Measurements from ENCODE around the gene GLIS1. TPM values are rescaled to one million over a fixed set of nuclear protein-coding genes. Genes with fewer than 3 reads are reported as not detected.

The GLIS1 gene
- total RNA-seq, 1 donor from 2014 or later, result 2.5 TPM

DNA sequence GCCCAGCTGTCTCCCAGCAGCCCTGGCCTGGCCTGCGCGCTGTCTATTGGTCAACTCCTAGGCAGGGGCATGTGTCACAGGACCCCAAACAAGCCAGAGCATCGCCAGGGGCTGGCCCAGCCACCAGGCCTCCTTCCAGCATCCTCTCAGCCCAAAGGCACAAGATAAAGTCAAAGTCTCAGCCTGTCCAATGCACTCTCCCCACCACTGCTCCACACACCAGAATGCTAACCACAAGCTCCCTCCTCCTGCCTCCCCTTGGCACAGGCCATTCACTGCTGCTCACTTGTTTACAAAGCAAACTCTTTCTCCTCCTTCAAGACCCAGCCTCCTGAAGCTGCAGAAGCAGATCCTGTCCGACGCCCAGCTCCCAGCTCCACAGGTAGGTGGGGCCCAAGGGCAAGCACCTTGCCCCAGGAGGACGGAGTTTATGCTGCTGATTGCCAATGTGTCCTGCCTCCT lies 146.4 kb downstream of the GLIS1 start:
- DNase-seq (ENCODE audit: low read depth), result no peak
- TF ChIP-seq, protein P1, sequence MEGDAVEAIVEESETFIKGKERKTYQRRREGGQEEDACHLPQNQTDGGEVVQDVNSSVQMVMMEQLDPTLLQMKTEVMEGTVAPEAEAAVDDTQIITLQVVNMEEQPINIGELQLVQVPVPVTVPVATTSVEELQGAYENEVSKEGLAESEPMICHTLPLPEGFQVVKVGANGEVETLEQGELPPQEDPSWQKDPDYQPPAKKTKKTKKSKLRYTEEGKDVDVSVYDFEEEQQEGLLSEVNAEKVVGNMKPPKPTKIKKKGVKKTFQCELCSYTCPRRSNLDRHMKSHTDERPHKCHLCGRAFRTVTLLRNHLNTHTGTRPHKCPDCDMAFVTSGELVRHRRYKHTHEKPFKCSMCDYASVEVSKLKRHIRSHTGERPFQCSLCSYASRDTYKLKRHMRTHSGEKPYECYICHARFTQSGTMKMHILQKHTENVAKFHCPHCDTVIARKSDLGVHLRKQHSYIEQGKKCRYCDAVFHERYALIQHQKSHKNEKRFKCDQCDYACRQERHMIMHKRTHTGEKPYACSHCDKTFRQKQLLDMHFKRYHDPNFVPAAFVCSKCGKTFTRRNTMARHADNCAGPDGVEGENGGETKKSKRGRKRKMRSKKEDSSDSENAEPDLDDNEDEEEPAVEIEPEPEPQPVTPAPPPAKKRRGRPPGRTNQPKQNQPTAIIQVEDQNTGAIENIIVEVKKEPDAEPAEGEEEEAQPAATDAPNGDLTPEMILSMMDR (conservative IDR thresholded peaks at IDR 0.05; ENCODE audit: low read depth, low read length), result peak; percentile 19
- no peak overlapping the region for H3K4me3 ChIP-seq (ENCODE audit: low read depth, low read length)

DNA sequence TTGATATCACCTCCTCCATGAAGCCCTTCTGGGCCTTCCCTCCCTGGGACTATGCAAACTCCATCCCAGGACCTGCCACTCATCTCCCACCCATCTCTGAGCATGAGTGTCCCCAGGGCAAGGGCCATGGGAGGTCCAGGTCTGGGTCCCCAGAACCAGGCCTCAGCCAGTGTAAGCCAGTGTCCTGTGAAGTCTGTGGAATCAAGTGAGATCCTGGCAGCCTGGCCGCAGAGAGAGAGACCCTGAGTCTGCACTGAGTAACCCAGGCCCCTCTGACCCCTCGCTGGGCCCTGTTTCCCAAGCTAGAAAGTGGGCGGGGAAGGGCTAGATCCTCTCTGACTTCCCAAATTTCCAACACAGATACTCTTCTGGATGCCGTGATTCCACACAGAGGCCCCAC lies 147.0 kb downstream of the GLIS1 start:
- TF ChIP-seq, protein P1 (conservative IDR thresholded peaks at IDR 0.05; ENCODE audit: low read depth, low read length), result no peak
- H3K4me3 ChIP-seq (ENCODE audit: low read depth, low read length), result no peak overlapping the region

DNA sequence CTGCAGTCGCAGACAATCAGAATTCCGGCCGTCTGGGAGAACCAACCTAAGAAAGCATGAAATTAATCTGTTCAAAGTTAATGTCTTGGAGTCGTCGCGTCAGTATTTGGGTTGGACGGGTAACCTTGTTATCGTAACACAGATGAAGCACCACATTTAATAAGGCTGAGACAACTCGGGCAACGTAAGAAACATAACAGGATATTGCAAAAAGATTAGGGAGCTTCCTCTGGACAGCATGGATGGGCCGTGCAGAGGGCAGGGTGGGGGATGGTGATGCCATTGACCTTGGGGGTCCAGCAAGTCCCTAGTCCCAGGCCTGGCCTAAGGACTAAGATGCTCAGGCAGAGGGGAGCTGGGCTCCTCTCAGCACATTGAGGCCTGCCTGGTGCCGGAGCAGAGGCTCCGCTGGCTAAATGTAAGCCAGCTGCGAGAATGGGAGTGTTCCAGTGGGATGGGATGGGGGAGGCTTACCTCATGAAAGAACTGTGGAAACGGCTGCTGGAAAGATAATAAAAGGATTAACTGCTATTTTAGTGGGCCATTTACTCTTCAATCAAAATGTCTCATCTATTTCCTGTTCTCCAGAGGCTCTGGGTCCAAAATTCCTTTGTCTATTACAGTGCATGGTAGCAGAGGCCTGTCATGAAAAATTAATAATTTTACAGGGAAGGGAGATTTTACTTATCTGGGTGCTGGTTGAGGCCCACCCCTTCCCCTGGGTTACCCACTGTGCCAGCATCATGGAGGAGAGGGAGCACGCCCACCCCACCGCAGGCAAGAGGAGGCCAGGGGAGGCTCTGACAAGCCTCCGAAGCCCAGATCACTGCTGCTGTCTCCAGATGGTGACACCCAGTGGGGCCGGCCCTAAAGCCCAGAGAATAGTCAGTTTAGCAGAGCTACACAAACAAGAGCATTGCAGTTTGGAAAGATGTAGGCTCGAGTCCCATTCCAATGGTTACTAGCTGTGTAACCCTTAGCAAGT lies 148.1 kb downstream of the GLIS1 start:
- no peak overlapping the region for H3K4me3 ChIP-seq (ENCODE audit: low read depth, low read length)
- DNase-seq (ENCODE audit: low read depth), result no peak
- TF ChIP-seq, protein P1 (conservative IDR thresholded peaks at IDR 0.05; ENCODE audit: low read depth, low read length), result no peak

More for the DNA sequence above, 147.0 kb downstream of the GLIS1 start:
- DNase-seq (ENCODE audit: low read depth), result no peak

DNA sequence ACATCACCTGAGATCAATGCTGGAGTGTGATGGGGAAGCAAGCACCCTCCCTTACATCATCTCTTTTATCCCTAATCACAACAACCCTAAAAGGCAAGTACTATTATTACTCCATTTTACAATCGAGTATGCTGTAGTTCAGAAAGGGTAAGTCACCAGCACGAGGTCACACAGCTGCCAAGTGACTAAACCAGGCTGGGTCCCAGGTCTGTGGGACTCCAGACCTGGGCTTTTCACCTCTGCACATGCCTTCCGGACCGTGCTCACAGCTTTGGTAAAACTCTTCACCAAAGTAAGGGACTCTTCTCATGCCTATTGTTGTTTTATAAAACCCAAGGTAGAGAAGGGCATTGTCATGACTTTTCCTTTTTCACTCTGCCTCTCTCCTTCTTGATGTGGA lies 148.9 kb downstream of the GLIS1 start:
- H3K4me3 ChIP-seq (ENCODE audit: low read depth, low read length), result no peak overlapping the region
- no peak for DNase-seq (ENCODE audit: low read depth)

DNA sequence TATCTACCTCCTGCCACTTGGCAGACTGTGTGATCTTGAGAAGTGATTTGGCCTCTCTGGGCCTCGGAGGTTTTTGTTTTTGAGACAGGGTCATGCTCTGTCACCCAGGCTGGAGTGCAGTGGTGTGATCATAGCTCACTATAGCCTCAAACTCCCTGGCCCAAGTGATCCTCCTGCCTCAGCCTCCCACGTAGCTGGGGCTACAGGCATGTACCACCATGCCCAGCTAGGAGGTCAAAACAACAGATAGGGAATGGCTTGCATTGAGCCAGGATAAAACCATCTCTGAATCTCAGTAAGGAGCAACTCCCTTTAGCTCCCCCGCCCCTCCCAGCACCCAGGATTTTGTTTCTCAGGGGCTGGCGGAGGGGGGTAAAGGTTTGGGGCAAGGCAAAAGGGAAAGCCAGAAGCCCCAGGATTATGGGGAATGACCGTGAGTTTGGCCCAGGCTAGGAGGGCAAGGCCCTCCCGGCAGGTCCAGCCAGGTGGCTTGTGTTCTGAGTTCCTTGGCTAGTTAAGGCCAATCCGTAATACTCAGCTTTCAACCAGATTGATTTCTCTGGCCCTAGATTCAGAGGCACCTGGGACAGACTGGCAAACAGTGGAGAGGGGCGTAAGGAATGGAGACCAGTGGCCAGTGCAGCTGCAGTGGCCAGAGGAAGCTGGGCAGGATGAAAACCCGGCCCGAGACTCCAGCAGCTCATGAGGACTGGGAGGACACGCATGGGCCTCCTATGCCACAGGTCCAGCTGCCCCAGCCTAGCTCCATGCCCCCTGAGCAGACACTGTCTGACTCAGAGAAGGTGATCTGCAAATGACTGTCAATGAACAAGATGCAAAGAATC lies 149.7 kb downstream of the GLIS1 start:
- H3K4me3 ChIP-seq (ENCODE audit: low read depth, low read length), result no peak overlapping the region
- DNase-seq (ENCODE audit: low read depth), result no peak
- TF ChIP-seq, protein P1 (conservative IDR thresholded peaks at IDR 0.05; ENCODE audit: low read depth, low read length), result no peak

More for the DNA sequence above, 148.9 kb downstream of the GLIS1 start:
- TF ChIP-seq, protein P1 (conservative IDR thresholded peaks at IDR 0.05; ENCODE audit: low read depth, low read length), result no peak

DNA sequence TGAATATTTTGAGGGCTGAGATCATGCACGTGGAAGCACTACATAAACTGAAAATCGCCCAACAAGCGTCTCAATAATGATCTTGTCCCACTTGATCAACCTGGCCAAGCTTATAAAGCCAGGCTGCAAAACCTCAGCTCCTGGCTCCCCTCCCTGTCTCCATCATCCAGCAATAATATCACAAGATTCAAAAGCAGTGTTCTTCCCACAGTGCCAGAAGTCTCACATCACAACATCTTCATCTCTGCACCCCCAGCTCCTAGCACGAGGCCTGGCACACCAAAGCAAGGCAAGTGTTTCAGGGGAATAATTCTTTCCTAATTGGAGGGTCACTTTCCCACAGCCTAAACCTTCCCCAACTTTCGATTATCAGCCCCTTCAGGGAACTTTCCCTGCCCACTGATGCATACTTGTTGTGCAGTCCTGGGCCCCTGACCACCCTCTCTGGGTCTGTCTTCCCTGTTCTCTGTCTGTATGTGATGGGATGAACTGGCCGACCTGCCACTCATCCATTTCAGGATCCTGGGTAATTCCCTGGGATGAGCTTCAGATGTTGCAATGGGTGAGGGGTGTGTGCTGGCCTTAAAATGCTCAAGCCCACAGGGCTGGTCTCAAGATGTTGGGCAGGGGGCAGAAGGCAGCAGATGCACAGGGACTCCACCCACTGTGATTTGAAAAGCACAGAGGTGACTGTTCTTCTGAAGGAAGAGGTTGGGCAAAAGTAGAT lies 150.7 kb downstream of the GLIS1 start:
- TF ChIP-seq, protein P1 (conservative IDR thresholded peaks at IDR 0.05; ENCODE audit: low read depth, low read length), result no peak
- DNase-seq (ENCODE audit: low read depth), result no peak
- H3K4me3 ChIP-seq (ENCODE audit: low read depth, low read length), result no peak overlapping the region
